HuH-7.5 (cell line): ENCODE measurements around the gene RP2.

Experiments
- DNase-seq: peaks from one replicate; pipeline ENCODE4 v3.0.0; 2011; ENCODE audit warnings: low spot score

RP2 gene

GRCh38 chrX:46844913-46845312, 8.1 kb downstream of the RP2 start:
- no peak for DNase-seq

- no peak for DNase-seq
Observed at GRCh38 chrX:46849933-46850332, 13.1 kb downstream of the RP2 start.

GRCh38 chrX:46850771-46851170, 13.9 kb downstream of the RP2 start:
- DNase-seq, result no peak

GRCh38 chrX:46856483-46856882, 19.6 kb downstream of the RP2 start:
- no peak for DNase-seq

GRCh38 chrX:46860557-46860956, 23.7 kb downstream of the RP2 start:
- peak; percentile 6 for DNase-seq

- DNase-seq, result no peak
Observed at GRCh38 chrX:46863072-46863471, 26.2 kb downstream of the RP2 start.

- DNase-seq, result no peak
Observed at GRCh38 chrX:46864606-46865005, 27.8 kb downstream of the RP2 start.

- no peak for DNase-seq
Observed at GRCh38 chrX:46865281-46865680, 28.4 kb downstream of the RP2 start.

- DNase-seq, result no peak
Observed at GRCh38 chrX:46866726-46867125, 29.9 kb downstream of the RP2 start.

GRCh38 chrX:46873746-46874145, 36.9 kb downstream of the RP2 start:
- no peak for DNase-seq

- DNase-seq, result no peak
Observed at GRCh38 chrX:46876901-46877300, 40.1 kb downstream of the RP2 start.

- DNase-seq, result no peak
Observed at GRCh38 chrX:46882266-46882665, 45.4 kb downstream of the RP2 start.

GRCh38 chrX:46884799-46885198, 48.0 kb downstream of the RP2 start:
- no peak for DNase-seq

GRCh38 chrX:46898207-46898606, 61.4 kb downstream of the RP2 start:
- no peak for DNase-seq

GRCh38 chrX:46903458-46904242, 66.8 kb downstream of the RP2 start:
- DNase-seq, result peak; percentile 37

- no peak for DNase-seq
Observed at GRCh38 chrX:46904626-46905025, 67.8 kb downstream of the RP2 start.

- no peak for DNase-seq
Observed at GRCh38 chrX:46910415-46910814, 73.6 kb downstream of the RP2 start.

GRCh38 chrX:46912098-46912602, 75.3 kb downstream of the RP2 start, which contains the start of gene JADE3:
Gene JADE3 (plus strand): TSS chrX:46912421. CDS start chrX:46984895, 72,474 bp downstream.
- DNase-seq, result peak; percentile 41

- DNase-seq, result peak; percentile 40
Observed at GRCh38 chrX:46912603-46913491, 76.0 kb downstream of the RP2 start.

GRCh38 chrX:46913667-46914066, 76.8 kb downstream of the RP2 start:
- DNase-seq, result peak; percentile 16

- DNase-seq, result no peak
Observed at GRCh38 chrX:46916273-46916672, 79.4 kb downstream of the RP2 start.

GRCh38 chrX:46917622-46918021, 80.8 kb downstream of the RP2 start:
- DNase-seq, result no peak

GRCh38 chrX:46918434-46918833, 81.6 kb downstream of the RP2 start:
- DNase-seq, result no peak
